ENCODE measurements around the gene ATP5MC2. TPM values are rescaled to one million over a fixed set of nuclear protein-coding genes. Genes with fewer than 3 reads are reported as not detected.
"Not testable (repeated sequence)": the region's sequence is repeated elsewhere in the genome, so short reads cannot be mapped to it uniquely, and the experiment has no call there.

ATP5MC2 gene
- total RNA-seq, 2 donors from 2014 or later, result 346 to 392 TPM

GRCh38 chr12:53645165-53645564 is 30.7 kb downstream of the ATP5MC2 start:
- no peak for TF ChIP-seq CTCF (IDR thresholded peaks at IDR 0.05)
- H3K9ac ChIP-seq (ENCODE audit: low read depth in 2 of 2, low read length in 2 of 2), result no peak overlapping the region
- H3K27ac ChIP-seq, result no peak overlapping the region
- no peaks in the 10 kb centered on the region for H3K4me1 ChIP-seq
- intact Hi-C loops (cut with DNase I), result no loop called here
- H3K27me3 ChIP-seq, result no peaks in the 10 kb centered on the region
- no peak for DNase-seq
- no peaks in the 10 kb centered on the region for H3K9me3 ChIP-seq
- no peak overlapping the region for H3K4me3 ChIP-seq
- no peaks in the 10 kb centered on the region for H3K36me3 ChIP-seq

GRCh38 chr12:53644133-53644532 is 31.8 kb downstream of the ATP5MC2 start:
- intact Hi-C loops (cut with DNase I), result no loop called here
- H3K27me3 ChIP-seq, result no peaks in the 10 kb centered on the region
- no peak for DNase-seq
- no peak overlapping the region for H3K4me3 ChIP-seq
- no peaks in the 10 kb centered on the region for H3K9me3 ChIP-seq
- no peak overlapping the region for H3K9ac ChIP-seq (ENCODE audit: low read depth in 2 of 2, low read length in 2 of 2)
- no peak for TF ChIP-seq CTCF (IDR thresholded peaks at IDR 0.05)
- no peaks in the 10 kb centered on the region for H3K4me1 ChIP-seq
- no peaks in the 10 kb centered on the region for H3K36me3 ChIP-seq
- H3K27ac ChIP-seq, result no peak overlapping the region

DNA sequence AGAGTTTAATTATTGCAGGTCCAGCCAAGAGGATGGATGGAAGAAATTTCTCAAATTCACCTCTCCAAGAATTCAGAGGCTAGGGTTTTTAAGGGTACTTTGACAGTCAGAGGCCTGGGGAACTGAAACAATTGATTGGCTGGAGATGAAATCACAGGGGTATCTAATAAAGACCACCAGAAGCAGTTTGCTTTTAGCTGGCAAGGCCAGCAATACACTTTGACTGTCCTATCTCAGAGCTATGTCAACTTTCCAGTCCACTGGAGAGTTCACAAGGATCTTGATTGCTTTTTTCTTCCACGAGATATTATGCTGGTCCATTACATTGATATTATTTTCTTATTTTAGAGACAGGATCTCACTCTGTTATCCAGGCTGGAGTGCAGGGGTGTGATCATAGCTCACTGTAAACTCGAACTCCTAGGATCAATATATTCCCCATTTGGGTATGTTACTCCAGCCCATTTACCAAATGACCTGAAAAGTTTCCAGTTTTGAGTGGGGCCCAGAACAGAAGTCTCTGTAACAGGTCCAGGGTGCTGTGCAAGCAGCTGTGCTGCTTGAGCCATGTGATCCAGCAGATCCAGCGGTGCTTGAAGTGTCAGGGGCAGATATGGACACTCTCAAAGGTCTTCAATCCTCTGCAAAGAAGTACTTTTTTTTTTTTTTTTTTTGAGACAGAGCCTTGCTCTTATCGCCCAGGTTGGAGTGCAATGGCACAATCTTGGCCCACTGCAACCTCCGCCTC is 32.5 kb downstream of the ATP5MC2 start:
- TF ChIP-seq CTCF (IDR thresholded peaks at IDR 0.05), result no peak
- no peaks in the 10 kb centered on the region for H3K4me1 ChIP-seq
- intact Hi-C loops (cut with DNase I), result no loop called here
- H3K27ac ChIP-seq, result no peak overlapping the region
- H3K9me3 ChIP-seq, result no peaks in the 10 kb centered on the region
- H3K36me3 ChIP-seq, result no peaks in the 10 kb centered on the region
- no peak overlapping the region for H3K4me3 ChIP-seq
- DNase-seq, result no peak
- H3K9ac ChIP-seq (ENCODE audit: low read depth in 2 of 2, low read length in 2 of 2), result no peak overlapping the region
- no peaks in the 10 kb centered on the region for H3K27me3 ChIP-seq

DNA sequence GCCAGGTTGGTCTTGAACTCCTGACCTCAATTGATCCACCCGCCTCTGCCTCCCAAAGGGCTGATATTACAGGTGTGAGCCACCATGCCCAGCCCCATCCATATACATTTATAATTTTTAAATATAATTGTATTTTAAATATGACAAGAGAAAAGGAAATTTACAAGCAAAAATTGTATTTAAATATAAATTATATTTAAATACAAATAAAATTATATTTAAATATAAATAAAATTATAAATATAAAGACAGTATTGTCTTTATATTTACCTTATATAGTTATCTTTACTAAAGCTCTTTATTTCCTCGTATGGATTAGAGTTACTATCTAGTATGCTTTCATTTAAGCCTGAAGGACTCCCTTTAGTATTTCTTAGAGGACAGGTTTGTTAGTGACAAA is 37.8 kb downstream of the ATP5MC2 start:
- intact Hi-C loops (cut with DNase I), result no loop called here
- H3K36me3 ChIP-seq, result no peaks in the 10 kb centered on the region
- H3K4me1 ChIP-seq, result no peaks in the 10 kb centered on the region
- H3K9me3 ChIP-seq, result no peaks in the 10 kb centered on the region
- H3K4me3 ChIP-seq, result no peak overlapping the region
- no peaks in the 10 kb centered on the region for H3K27me3 ChIP-seq
- no peak overlapping the region for H3K27ac ChIP-seq
- TF ChIP-seq CTCF (IDR thresholded peaks at IDR 0.05), result no peak
- H3K9ac ChIP-seq (ENCODE audit: low read depth in 2 of 2, low read length in 2 of 2), result no peak overlapping the region
- no peak for DNase-seq

- Histone ChIP-seq H3K27ac (no peak overlapping the region), H3K27me3 (no peaks in the 10 kb centered on the region), H3K36me3 (no peaks in the 10 kb centered on the region), H3K4me3 (no peak overlapping the region), H3K9me3 (no peaks in the 10 kb centered on the region), H3K4me1 (no peaks in the 10 kb centered on the region), H3K9ac (ENCODE audit: low read depth in 2 of 2, low read length in 2 of 2) (no peak overlapping the region)
- intact Hi-C loops (cut with DNase I), result no loop called here
- no peak for TF ChIP-seq CTCF (IDR thresholded peaks at IDR 0.05)
- DNase-seq, result no peak
Measured at GRCh38 chr12:53636641-53637040, 39.2 kb downstream of the ATP5MC2 start.

DNA sequence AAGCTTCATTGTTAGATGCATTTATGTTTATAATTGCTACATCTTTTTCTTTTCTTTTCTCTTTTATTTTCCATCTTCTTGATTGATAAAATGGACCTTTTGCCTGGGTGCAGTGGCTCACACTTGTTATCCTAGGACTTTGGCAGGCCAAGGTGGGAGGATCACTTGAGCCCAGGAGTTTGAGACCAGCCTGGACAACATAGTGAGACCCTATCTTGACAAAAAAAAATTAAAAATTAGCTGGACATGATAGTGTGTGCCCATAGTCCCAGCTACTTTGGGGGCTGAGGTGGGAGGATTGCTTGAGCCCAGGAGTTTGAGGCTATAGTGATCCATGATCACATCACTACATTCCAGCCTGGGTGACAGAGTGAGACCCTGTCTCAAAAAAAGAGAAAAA is 40.2 kb downstream of the ATP5MC2 start:
- H3K9me3 ChIP-seq; H3K36me3 ChIP-seq; H3K27ac ChIP-seq; H3K9ac ChIP-seq (ENCODE audit: low read depth in 2 of 2, low read length in 2 of 2); DNase-seq; intact Hi-C loops (cut with DNase I); H3K27me3 ChIP-seq; H3K4me1 ChIP-seq; H3K4me3 ChIP-seq: not testable (repeated sequence)
